Activated naive CD4-positive, alpha-beta T cell (primary cell): Measurements from ENCODE around the gene ARPC2.
"Not testable (repeated sequence)": the region's sequence is repeated elsewhere in the genome, so short reads cannot be mapped to it uniquely, and the experiment has no call there.

Experiments used
- DNase-seq, 4 experiments: peaks; one replicate each; lab custom pipeline; 2025; lab: John Stamatoyannopoulos, UW

ARPC2 gene

GRCh38 chr2:218216674-218217359 is at the start of gene ARPC2:
TSS of gene ARPC2 (plus strand) at chr2:218217189. CDS start at chr2:218217471, 282 bp downstream.
- peak; percentile 84 to 93 (median 89) for DNase-seq

- DNase-seq, result no peak
Observed at GRCh38 chr2:218168016-218168415, 49.0 kb upstream of the ARPC2 start.

- peak in 3 of 4 experiments; percentile 20 to 49 (median 29) for DNase-seq
Observed at GRCh38 chr2:218168635-218169462, 48.1 kb upstream of the ARPC2 start.

- DNase-seq, result no peak
Observed at GRCh38 chr2:218169757-218170546, 47.0 kb upstream of the ARPC2 start.

- not testable (repeated sequence) for DNase-seq
Observed at GRCh38 chr2:218171744-218172143, 45.2 kb upstream of the ARPC2 start.

- DNase-seq, result no peak
Observed at GRCh38 chr2:218172845-218173244, 44.1 kb upstream of the ARPC2 start.

GRCh38 chr2:218179782-218180181 is 37.2 kb upstream of the ARPC2 start:
- DNase-seq, result no peak

- DNase-seq, result no peak
Observed at GRCh38 chr2:218180467-218181114, 36.4 kb upstream of the ARPC2 start.

GRCh38 chr2:218184331-218184730 is 32.7 kb upstream of the ARPC2 start:
- no peak for DNase-seq

- DNase-seq, result peak; percentile 9 to 57 (median 28)
Observed at GRCh38 chr2:218186355-218186766, 30.6 kb upstream of the ARPC2 start.

- DNase-seq, result no peak
Observed at GRCh38 chr2:218186876-218187275, 30.1 kb upstream of the ARPC2 start.

- no peak for DNase-seq
Observed at GRCh38 chr2:218187296-218188015, 29.5 kb upstream of the ARPC2 start.

- no peak for DNase-seq
Observed at GRCh38 chr2:218188528-218188927, 28.5 kb upstream of the ARPC2 start.

GRCh38 chr2:218192902-218193430 is 24.0 kb upstream of the ARPC2 start:
- no peak for DNase-seq

- no peak for DNase-seq
Observed at GRCh38 chr2:218193701-218194100, 23.3 kb upstream of the ARPC2 start.

GRCh38 chr2:218194880-218195279 is 22.1 kb upstream of the ARPC2 start:
- no peak for DNase-seq

- no peak for DNase-seq
Observed at GRCh38 chr2:218196974-218197373, 20.0 kb upstream of the ARPC2 start.

- no peak for DNase-seq
Observed at GRCh38 chr2:218202266-218202665, 14.7 kb upstream of the ARPC2 start.

GRCh38 chr2:218209078-218209477 is 7.9 kb upstream of the ARPC2 start:
- DNase-seq, result no peak

- no peak for DNase-seq
Observed at GRCh38 chr2:218214116-218214515, 2.9 kb upstream of the ARPC2 start.

GRCh38 chr2:218216336-218216673 is 684 bp upstream of the ARPC2 start:
- DNase-seq, result no peak
